GM13977 (cell line): Measurements from ENCODE around the gene SLIT1.
"Not testable (repeated sequence)": the region's sequence is repeated elsewhere in the genome, so short reads cannot be mapped to it uniquely, and the experiment has no call there.

Experiments
- DNase-seq: peaks from one replicate; pipeline ENCODE4 v3.0.0; 2012; ENCODE audit warnings: low spot score
- CTCF ChIP-seq: IDR thresholded peaks from 2 replicates; pipeline ENCODE4 v1.5.1; 2012; ENCODE audit warnings: mild to moderate bottlenecking, control low read depth; ENCODE audit not compliant: insufficient read depth; ENCODE audit errors: extremely low read depth, missing control alignments
- in situ Hi-C: fragments of 300-500 bp; cut with MboI; formaldehyde crosslinking; loops from one replicate; pipeline ENCODE4 v1.12.0; 2022; ENCODE audit warnings: low sequenced_read_pairs, low pct_unique_long_range_greater_than_20kb, mixed read lengths, inconsistent platforms; ENCODE audit not compliant: unreplicated experiment

Gene SLIT1

GRCh38 chr10:97034958-97035769, 150.6 kb downstream of the SLIT1 start:
- in situ Hi-C loops, result loop anchor here (25.0 kb wide), 1 partner anchor 648 kb away; no protein-coding TSS in a partner anchor
- DNase-seq, result no peak
- no peak for TF ChIP-seq CTCF

- TF ChIP-seq CTCF, result no peak
- no peak for DNase-seq
- in situ Hi-C loops, result loop anchor here (25.0 kb wide), 1 partner anchor 647 kb away; no protein-coding TSS in a partner anchor
These were observed 151.5 kb downstream of the SLIT1 start for GRCh38 chr10:97034301-97034700.

GRCh38 chr10:97033841-97034240, 151.9 kb downstream of the SLIT1 start:
- in situ Hi-C loops, result loop anchor here (25.0 kb wide), 1 partner anchor 647 kb away; no protein-coding TSS in a partner anchor
- not testable (repeated sequence) for DNase-seq

- no peak for DNase-seq
- TF ChIP-seq CTCF, result no peak
- in situ Hi-C loops, result loop anchor here (25.0 kb wide), 1 partner anchor 645 kb away; no protein-coding TSS in a partner anchor
These were observed 153.1 kb downstream of the SLIT1 start for GRCh38 chr10:97032624-97033023.

- TF ChIP-seq CTCF, result no peak
- in situ Hi-C loops, result loop anchor here (25.0 kb wide), 1 partner anchor 644 kb away; no protein-coding TSS in a partner anchor
- DNase-seq, result no peak
These were observed 154.3 kb downstream of the SLIT1 start for GRCh38 chr10:97031459-97031858.

DNA sequence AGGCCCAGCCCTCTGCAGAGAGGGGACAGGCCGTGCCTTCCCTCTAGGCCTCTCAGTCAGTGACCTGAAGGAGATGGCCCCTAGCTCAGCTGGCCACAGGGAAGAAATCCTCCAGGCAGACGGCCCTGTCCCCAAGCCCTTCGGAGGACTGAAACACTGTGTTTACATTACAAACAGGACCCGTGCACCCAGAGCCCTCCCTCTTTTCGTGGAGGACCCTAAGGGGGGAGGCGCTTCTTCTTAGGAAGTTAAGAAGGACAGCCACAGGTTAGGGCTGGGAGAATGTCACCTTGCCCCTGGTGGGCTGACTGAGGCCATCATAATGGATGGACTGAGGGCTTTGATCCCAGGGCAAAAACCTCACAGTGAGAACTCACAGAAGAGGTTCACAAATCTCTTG, 154.9 kb downstream of the SLIT1 start:
- in situ Hi-C loops, result loop anchor here (25.0 kb wide), 1 partner anchor 644 kb away; no protein-coding TSS in a partner anchor
- TF ChIP-seq CTCF, result no peak
- DNase-seq, result no peak

- DNase-seq, result no peak
- no peak for TF ChIP-seq CTCF
- in situ Hi-C loops, result loop anchor here (25.0 kb wide), 1 partner anchor 642 kb away; no protein-coding TSS in a partner anchor
These were observed 156.5 kb downstream of the SLIT1 start for GRCh38 chr10:97029271-97029670.
